ENCODE results near the gene PUM1.
"Not testable (repeated sequence)": the region's sequence is repeated elsewhere in the genome, so short reads cannot be mapped to it uniquely, and the experiment has no call there.

Gene PUM1

GRCh38 chr1:30998171-30998570 is 67.3 kb downstream of the PUM1 start:
- DNase-seq (ENCODE audit: low spot score) = no peak

- no peak for DNase-seq (ENCODE audit: low spot score)
Observed at GRCh38 chr1:30997463-30998057, 68.0 kb downstream of the PUM1 start.

DNA sequence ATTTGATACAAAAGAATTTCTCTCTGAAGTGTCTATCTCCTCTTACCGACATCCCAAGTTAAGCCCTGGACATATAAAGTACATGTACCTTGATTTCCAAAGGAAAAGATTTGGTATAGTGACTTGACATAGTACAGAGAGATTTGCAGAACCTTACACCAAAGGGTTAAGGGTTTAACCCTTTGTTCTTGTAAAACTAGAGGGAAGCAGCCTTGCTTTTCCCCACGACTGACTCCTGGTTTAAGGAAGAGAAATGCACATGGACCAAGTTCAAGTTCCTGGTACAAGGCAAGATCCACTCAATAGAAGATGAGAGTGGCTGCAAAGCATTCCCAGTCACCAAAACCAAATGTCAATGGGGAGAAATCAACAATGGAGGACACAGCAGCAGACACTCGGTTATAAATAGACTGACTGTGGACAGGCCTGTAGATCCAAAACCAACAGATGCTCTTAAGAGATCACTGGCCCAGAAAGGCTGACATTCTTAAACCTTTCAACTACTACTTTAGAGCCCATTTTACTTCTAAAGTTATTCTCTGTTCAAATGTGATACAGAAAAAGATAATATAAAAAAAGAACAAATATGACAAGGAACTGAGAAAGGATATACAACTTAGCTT is 69.4 kb downstream of the PUM1 start:
- no peak for DNase-seq (ENCODE audit: low spot score)

GRCh38 chr1:30991862-30992606 is 73.5 kb downstream of the PUM1 start:
- no peak for DNase-seq (ENCODE audit: low spot score)

DNA sequence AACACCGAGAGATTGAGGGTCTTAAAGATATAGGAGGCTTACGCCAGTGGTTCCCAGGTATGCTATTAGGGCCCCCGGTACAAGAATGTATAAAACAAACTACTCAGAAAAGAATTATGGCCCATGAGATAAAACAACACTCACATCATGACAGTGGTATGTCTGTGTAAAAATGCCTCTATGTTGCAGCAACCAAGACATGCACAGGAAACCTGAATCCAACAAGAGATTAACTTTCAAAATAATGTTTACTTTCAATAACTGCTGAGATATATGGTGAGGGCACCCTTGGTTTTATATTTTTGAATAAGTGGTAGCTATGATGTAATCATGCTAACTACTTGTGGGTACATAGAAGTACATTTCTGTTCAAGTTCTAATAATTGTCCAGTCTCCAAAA is 74.9 kb downstream of the PUM1 start:
- no peak for DNase-seq (ENCODE audit: low spot score)

DNA sequence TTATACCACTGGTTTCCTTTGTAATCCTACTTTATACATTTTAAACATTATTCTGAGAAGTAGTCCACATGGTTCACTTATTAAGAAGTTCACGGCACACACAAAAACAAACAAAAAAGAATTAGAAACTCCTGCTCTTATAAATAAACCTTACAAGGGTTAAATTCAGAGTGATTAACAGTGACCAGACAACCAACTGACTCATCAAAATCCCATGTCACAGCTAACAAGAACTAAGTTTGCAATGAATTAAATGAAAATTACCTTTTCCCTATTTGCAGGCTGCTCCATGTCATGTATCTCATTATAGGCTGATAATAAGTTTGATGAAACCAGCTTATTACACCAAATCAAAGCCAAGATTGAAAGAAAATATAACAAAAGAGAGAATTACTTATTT is 77.5 kb downstream of the PUM1 start:
- DNase-seq (ENCODE audit: low spot score) = no peak

GRCh38 chr1:30986755-30987154 is 78.8 kb downstream of the PUM1 start:
- DNase-seq (ENCODE audit: low spot score) = no peak

GRCh38 chr1:30984991-30985503 is 80.5 kb downstream of the PUM1 start:
- no peak for DNase-seq (ENCODE audit: low spot score)

GRCh38 chr1:30984165-30984889 is 81.2 kb downstream of the PUM1 start:
- DNase-seq (ENCODE audit: low spot score) = no peak

GRCh38 chr1:30982937-30983336 is 82.6 kb downstream of the PUM1 start:
- DNase-seq (ENCODE audit: low spot score) = no peak

DNA sequence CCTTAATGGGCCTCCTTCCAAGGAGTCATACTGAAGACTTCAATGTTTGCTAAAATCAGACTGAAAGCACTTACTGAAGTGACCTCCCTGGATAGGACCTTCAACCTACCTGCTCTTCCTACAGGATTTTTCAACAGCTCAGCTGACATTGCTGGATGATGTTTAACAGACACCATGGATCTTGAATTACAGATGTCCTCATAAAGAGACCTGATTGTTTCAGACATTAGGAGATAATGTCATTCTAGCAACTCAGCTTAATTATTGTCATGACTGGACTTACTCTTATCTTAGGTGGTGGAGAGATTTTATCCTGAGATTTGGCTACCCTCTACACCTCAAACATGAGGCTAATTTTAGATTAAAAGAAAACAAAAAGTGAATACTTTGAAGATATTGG is 83.1 kb downstream of the PUM1 start:
- peak; percentile 57 for DNase-seq (ENCODE audit: low spot score)

DNA sequence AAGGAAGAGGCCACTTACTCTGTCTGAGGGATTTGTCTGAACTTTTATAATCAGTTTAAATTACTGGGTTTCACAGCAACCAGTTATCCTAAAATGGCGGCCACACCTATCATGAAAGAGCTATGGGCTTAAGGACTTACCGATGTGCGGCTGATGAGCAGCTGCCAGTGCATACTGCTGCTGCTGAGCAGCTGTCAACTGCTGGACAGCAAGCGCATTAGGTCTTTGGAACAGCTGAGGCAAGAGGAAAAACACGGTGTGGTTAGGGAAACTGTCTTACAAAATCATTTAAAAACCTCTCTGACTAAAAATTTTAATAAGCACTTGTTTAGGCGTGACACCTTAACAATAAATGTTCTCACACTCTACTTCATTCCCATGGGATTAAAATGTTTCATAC is 84.3 kb downstream of the PUM1 start:
- DNase-seq (ENCODE audit: low spot score) = no peak

DNA sequence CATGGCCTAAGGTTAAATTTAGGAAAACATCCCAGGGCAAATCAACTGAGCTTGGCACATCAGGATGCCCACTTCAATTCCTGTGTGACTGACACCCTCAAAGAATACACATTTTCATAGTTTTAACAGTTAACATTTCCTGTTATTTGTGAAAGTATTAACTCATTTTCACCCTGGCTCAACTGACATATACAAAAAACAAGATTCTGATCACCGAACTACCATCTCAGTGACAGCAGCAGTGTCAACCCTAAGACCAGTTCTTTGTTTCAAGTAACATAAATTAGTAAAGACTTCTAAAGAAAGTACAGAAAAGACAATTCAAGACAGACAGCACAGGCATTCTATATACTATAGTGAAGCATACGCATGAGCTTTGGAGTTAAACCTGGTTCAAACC is 88.0 kb downstream of the PUM1 start:
- DNase-seq (ENCODE audit: low spot score) = no peak

DNA sequence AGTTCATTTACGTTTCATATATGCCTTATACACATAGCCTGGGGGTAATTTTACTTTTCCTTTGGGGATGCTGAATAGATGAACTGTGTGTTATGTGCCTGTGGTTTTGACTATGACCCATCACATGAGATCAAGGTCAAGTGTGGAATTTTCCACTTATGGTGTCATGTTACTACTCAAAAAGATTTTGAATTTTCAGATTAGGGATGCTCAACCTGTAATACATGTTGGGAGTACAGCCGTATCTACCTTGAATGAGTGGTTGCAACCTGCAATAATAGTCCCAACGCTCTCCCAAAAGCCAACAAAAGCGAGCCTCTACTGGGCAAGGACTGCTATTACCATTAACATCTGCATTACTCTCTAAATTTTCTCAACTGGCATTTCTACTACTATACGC is 88.4 kb downstream of the PUM1 start:
- no peak for DNase-seq (ENCODE audit: low spot score)

- no peak for DNase-seq (ENCODE audit: low spot score)
Observed at GRCh38 chr1:30976143-30976542, 89.4 kb downstream of the PUM1 start.

DNA sequence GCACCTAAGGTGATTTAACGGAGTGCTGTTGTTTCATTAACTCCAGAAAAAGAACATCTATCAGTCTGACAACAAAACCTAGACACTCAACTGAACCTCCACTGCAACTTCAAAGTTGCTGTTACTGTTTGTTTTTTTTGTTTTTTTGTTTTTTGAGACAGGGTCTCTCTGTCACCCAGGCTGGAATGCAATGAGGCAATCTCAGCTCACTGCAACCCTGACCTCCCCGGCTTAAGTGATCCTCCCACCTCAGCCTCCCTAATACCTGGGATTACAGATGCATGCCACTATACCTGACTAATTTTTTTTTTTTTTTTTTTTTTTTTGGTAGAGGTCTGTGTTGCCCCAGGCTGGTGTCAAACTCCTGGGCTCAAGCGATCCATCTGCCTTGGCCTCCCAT is 90.3 kb downstream of the PUM1 start:
- no peak for DNase-seq (ENCODE audit: low spot score)

DNA sequence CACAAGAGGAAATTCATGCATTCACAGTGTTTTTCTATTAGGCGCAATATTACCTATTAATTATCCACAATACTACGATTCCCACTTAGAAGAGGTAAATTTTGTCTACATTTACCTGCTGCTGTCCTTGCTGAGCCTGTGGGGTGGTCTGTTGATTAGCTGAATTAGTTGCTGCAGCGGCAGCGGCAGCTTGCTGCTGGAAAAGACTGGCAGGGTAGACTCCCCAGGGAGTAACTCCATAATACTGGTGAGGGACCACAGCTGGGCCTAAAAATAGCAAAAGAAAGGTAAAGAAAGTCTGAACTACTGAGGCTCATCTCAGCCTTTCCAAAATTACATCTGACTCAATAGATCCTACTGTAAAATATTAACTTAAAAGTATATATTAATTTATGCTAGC is 91.0 kb downstream of the PUM1 start:
- DNase-seq (ENCODE audit: low spot score) = no peak

DNA sequence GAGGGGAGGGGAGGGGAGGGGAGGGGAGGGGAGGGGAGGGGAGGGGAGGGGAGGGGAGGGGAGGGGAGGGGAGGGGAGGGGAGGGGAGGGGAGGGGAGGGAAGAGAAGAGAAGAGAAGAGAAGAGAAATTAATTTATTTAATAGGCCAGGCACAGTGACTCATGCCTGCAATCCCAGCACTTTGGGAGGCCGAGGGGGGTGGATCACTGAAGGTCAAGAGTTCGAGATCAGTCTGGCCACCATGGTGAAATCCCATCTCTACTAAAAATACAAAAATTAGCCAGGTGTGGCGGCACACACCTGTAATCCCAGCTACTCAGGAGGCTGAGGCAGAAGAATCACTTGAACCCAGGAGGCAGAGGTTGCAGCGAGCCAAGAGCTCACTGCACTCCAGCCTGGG is 93.2 kb downstream of the PUM1 start:
- DNase-seq (ENCODE audit: low spot score) = not testable (repeated sequence)

DNA sequence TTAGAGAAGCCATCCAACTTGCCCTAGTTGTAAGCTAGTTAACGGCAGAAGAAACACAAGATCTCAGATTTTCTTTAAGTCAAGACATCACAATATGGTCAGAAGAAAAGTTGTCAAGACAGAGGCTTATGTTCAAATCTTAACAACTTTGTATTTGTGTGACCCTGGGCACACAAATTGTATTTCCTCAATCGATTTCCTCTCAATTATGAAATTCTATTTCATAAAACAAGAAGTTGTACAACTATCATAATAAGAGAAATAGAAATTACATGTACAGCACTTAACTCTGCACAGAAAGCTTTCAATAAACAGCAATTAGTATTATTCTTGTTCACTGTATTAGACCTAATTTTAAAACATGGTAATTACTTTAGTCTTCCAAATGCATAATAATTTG is 94.0 kb downstream of the PUM1 start:
- no peak for DNase-seq (ENCODE audit: low spot score)

- no peak for DNase-seq (ENCODE audit: low spot score)
Observed at GRCh38 chr1:30969903-30970302, 95.6 kb downstream of the PUM1 start.

DNA sequence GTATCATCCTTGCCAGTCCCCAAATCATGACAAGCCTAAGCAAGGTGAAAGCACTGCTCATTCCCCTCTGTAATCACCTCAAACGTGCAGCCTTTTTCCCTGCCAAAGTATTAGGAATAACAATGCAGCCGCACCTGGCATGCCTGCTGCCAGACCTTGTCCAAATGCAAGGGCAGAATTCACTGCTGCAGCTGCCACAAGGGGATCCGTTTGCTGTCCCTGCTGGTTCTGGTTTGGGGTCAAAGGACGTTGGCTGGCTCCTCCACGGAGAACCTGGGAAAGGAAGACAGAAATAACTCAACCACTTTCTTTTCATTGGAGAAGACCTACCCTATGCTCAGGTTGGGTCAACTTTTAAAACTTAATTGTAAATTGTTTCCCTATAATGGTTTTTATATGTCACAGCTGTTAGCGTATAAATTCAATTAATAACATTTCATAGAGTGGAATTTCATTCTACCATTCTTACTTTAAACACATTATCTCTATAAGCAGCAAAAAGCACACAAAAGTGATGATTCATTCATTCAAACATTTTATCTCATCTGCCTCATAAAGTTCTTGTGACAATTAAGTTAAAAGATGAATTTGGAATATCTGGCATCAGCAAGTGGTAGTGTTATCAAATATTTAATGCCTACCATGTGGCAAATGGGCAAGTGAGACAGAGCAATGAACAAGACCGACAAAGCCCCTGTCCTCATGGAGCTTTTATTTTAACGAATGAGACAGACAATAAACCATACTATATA is 97.1 kb downstream of the PUM1 start:
- no peak for DNase-seq (ENCODE audit: low spot score)
